Measurements from ENCODE around the gene VWA5B1.

DNA sequence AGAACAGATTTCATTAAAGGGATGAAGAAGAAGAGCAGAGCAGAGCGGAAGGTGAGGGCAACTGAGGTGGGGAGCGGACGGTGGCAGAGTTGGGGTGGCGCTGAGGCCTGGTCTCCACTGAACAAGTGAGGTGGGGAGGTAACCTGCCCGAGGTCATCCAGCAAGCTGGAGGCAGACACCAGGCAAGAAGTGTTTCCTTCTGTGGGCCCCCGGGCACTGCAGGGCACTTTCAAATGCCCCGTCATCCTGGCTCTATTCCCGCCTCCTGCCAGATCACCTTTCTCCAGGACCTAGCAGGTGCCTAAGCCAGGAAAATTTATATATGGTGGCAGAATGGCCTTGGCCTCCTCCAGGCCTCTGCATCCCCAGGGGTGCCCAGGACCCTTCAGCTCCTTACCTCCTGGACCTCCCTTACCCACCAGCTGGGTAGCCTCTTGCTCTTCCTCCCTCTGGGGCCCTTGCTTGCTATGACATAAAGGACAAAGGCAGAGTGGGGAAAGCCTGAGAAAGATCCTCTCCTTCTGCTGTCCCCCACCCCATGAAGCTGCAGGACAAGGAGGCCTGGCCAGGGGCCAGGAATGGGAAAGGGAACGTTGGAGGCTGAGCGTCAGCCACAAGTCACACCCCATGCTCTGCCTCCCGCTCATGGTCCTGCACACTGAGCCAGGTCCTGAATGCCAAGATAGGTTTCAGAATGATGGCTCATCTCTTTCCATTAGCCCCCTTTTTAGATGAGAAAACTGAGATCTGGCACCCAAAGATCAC lies 29.0 kb downstream of the VWA5B1 start:
- TF ChIP-seq POLR2AphosphoS5 (IDR thresholded peaks at IDR 0.05; ENCODE audit: low read depth): no peak
- TF ChIP-seq, protein P1, sequence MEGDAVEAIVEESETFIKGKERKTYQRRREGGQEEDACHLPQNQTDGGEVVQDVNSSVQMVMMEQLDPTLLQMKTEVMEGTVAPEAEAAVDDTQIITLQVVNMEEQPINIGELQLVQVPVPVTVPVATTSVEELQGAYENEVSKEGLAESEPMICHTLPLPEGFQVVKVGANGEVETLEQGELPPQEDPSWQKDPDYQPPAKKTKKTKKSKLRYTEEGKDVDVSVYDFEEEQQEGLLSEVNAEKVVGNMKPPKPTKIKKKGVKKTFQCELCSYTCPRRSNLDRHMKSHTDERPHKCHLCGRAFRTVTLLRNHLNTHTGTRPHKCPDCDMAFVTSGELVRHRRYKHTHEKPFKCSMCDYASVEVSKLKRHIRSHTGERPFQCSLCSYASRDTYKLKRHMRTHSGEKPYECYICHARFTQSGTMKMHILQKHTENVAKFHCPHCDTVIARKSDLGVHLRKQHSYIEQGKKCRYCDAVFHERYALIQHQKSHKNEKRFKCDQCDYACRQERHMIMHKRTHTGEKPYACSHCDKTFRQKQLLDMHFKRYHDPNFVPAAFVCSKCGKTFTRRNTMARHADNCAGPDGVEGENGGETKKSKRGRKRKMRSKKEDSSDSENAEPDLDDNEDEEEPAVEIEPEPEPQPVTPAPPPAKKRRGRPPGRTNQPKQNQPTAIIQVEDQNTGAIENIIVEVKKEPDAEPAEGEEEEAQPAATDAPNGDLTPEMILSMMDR (IDR thresholded peaks at IDR 0.05; ENCODE audit: insufficient read depth, low read length): no peak
- TF ChIP-seq, protein P2, sequence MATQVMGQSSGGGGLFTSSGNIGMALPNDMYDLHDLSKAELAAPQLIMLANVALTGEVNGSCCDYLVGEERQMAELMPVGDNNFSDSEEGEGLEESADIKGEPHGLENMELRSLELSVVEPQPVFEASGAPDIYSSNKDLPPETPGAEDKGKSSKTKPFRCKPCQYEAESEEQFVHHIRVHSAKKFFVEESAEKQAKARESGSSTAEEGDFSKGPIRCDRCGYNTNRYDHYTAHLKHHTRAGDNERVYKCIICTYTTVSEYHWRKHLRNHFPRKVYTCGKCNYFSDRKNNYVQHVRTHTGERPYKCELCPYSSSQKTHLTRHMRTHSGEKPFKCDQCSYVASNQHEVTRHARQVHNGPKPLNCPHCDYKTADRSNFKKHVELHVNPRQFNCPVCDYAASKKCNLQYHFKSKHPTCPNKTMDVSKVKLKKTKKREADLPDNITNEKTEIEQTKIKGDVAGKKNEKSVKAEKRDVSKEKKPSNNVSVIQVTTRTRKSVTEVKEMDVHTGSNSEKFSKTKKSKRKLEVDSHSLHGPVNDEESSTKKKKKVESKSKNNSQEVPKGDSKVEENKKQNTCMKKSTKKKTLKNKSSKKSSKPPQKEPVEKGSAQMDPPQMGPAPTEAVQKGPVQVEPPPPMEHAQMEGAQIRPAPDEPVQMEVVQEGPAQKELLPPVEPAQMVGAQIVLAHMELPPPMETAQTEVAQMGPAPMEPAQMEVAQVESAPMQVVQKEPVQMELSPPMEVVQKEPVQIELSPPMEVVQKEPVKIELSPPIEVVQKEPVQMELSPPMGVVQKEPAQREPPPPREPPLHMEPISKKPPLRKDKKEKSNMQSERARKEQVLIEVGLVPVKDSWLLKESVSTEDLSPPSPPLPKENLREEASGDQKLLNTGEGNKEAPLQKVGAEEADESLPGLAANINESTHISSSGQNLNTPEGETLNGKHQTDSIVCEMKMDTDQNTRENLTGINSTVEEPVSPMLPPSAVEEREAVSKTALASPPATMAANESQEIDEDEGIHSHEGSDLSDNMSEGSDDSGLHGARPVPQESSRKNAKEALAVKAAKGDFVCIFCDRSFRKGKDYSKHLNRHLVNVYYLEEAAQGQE (IDR thresholded peaks at IDR 0.05; ENCODE audit: insufficient replicate concordance, low read depth): no peak
- TF ChIP-seq GABPA (IDR thresholded peaks at IDR 0.05; ENCODE audit: low read depth): no peak
- no peak for TF ChIP-seq SPI1 (IDR thresholded peaks at IDR 0.05; ENCODE audit: borderline replicate concordance, low read depth)

All from HL-60 (cell line).